ENCODE results near the gene USP3. TPM values are rescaled to one million over a fixed set of nuclear protein-coding genes. Genes with fewer than 3 reads are reported as not detected.

The USP3 gene
- total and polyA plus RNA-seq, 2 of the 4 experiments (the other 2 are of a cell fraction), result 17.3 to 52.3 TPM

GRCh38 chr15:63502843-63503738 lies 1.3 kb upstream of the USP3 start:
- Histone ChIP-seq H4K5ac (ENCODE audit: low read depth, low read length) (peak overlapping the region; percentile 94), H2AK5ac (ENCODE audit: low read depth, low read length) (peak overlapping the region; percentile 81), H3K14ac (replicated peaks; ENCODE audit: low read depth, low read length) (peak overlapping the region; percentile 95), H2BK20ac (ENCODE audit: low read depth, low read length) (peak overlapping the region; percentile 78), H3K23ac (ENCODE audit: low read depth, low read length) (peak overlapping the region; percentile 97), H2BK120ac (ENCODE audit: low read depth, low read length) (peak overlapping the region; percentile 92), H3K4ac (ENCODE audit: low read depth, low read length) (peak overlapping the region; percentile 97), H3K4me2 (ENCODE audit: low read depth, low read length) (peak overlapping the region; percentile 89), H3K9me1 (ENCODE audit: insufficient read depth, low read length) (peaks cover 18% of the 10 kb centered on the region), H4K20me1 (ENCODE audit: insufficient read depth, low read length) (peaks cover 25% of the 10 kb centered on the region; the same call in 1 of the 2 replicates), H4K91ac (ENCODE audit: insufficient read depth, low read depth, low read length) (peak overlapping the region; percentile 83), H4K8ac (ENCODE audit: low read depth in 2 of 2, low read length in 2 of 2) (peak overlapping the region; percentile 78 to 88), H3K27me3 (ENCODE audit: control insufficient read depth, insufficient read depth, low read length) (no peaks in the 10 kb centered on the region), H3K18ac (ENCODE audit: low read depth, low read length) (peak overlapping the region; percentile 93), H2AK9ac (replicated peaks; ENCODE audit: low read depth, low read length, poor library complexity) (peak overlapping the region; percentile 99), H3K4me1 (ENCODE audit: control insufficient read depth, insufficient read depth, low read length) (peaks cover 20% of the 10 kb centered on the region), H3K9me3 (ENCODE audit: control insufficient read depth, insufficient read depth, low read length) (no peaks in the 10 kb centered on the region), H3K79me1 (ENCODE audit: low read depth in 1 of 2, low read length in 2 of 2) (peaks cover 4 to 35% of the 10 kb centered on the region in 2 experiments; a peak in 3 of 4 replicates), H3K9ac (ENCODE audit: low read depth, low read length) (peak overlapping the region; percentile 74), H3K27ac (ENCODE audit: insufficient read depth, low read length) (peak overlapping the region; percentile 91), H2AFZ (replicated peaks; ENCODE audit: low read length, poor library complexity) (peak overlapping the region; percentile 94), H3K56ac (ENCODE audit: extremely low read depth, insufficient read depth, low read length) (peak overlapping the region; percentile 86), H2BK15ac (ENCODE audit: low read depth, low read length) (peak overlapping the region; percentile 74; the same call in 2 of the 3 replicates), H3K4me3 (ENCODE audit: insufficient read depth, low read depth, low read length) (peak overlapping the region; percentile 43), H3K36me3 (ENCODE audit: control insufficient read depth, insufficient read depth, low read length) (no peaks in the 10 kb centered on the region), H2BK5ac (ENCODE audit: low read depth, low read length, poor library complexity, severe bottlenecking) (peak overlapping the region; percentile 97)
- WGBS, 2 experiments (ENCODE audit: extremely low coverage in 2 of 2, insufficient read length in 1 of 2), result 40% methylated on average over 12 of the region's 34 CpGs; no CpG with 5 or more reads in 1 of the 2 experiments
- ATAC-seq (ENCODE audit: low read depth) (peak; percentile 2), DNase-seq (peak; percentile 87)
- intact Hi-C loops (cut with micrococcal nuclease), result no loop called here
- peak; percentile 82 for TF ChIP-seq BHLHE40 (IDR thresholded peaks at IDR 0.05; ENCODE audit: low read depth, low read length)
- TF ChIP-seq SMC3 (IDR thresholded peaks at IDR 0.05; ENCODE audit: low read depth, low read length), result peak; percentile 25; the same call in 1 of the 2 replicates
- TF ChIP-seq FOS (IDR thresholded peaks at IDR 0.05; ENCODE audit: low read depth, low read length), result 0 out of 2 replicates have a peak, but pooled peaks have one; percentile 10
- no peak; the same call in 1 of the 2 replicates for TF ChIP-seq CHD1 (IDR thresholded peaks at IDR 0.05; ENCODE audit: low read depth, low read length)
- peak; percentile 80 for TF ChIP-seq MAZ (IDR thresholded peaks at IDR 0.05; ENCODE audit: borderline replicate concordance, low read depth, low read length)
- peak; percentile 97 for TF ChIP-seq CEBPB (IDR thresholded peaks at IDR 0.05; ENCODE audit: low read depth, low read length)
- no peak for TF ChIP-seq NFE2L2 (IDR thresholded peaks at IDR 0.05; ENCODE audit: low read depth, low read length)
- BruUV-seq (replicated peaks), result no TSS peak
- CTCF ChIA-PET, result interaction anchor here (0.6 to 1.7 kb wide), 3 partner anchors 25 to 36 kb away, joined by 3 to 6 read pairs (median 4); no protein-coding TSS in a partner anchor
- POLR2A ChIA-PET (ENCODE audit: unreplicated experiment), result no interaction called here
- in situ Hi-C loops (cut with MboI; ENCODE audit: low sequenced_read_pairs), result no loop called here
- dilution Hi-C loops (cut with HindIII; ENCODE audit: low sequenced_read_pairs, unreplicated experiment), result no loop called here
